Measurements from ENCODE around the gene XRCC4. TPM values are rescaled to one million over a fixed set of nuclear protein-coding genes. Genes with fewer than 3 reads are reported as not detected.

XRCC4 gene
- polyA plus RNA-seq, 1 of the 3 experiments (the other 2 are of a cell fraction) = 1.8 TPM

DNA sequence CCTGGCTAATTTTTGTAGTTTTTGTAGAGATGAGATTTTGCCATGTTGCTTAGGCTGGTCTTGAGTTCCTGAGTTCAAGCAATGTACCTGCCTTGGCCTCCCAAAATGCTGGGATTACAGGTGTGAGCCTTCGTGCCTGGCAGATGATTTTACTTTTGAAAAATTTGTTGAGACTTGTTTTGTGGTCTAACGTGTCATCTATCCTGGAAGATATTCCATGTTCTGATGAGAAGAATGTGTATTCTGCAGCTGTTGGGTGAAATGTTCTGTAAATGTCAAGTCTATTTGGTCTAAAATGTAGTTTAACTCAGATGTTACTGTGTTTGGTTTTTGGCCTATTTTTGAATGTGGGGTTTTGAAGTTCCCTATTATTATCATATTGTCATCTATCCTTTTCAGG is 145.6 kb downstream of the XRCC4 start:
- Histone ChIP-seq H3K9me3 (no peaks in the 10 kb centered on the region), H3K36me3 (replicated peaks in 1 of 2; ENCODE audit: control insufficient read depth in 1 of 2, insufficient read depth in 2 of 2, low read length in 1 of 2) (no peaks in the 10 kb centered on the region), H2AFZ (ENCODE audit: low read depth) (no peak overlapping the region), H3K9ac (no peak overlapping the region), H3F3A (replicated peaks; ENCODE audit: insufficient read depth) (no peaks in the 10 kb centered on the region), H3K9me2 (no peaks in the 10 kb centered on the region), H4K20me1 (ENCODE audit: insufficient read depth) (no peaks in the 10 kb centered on the region), H3K27ac (ENCODE audit: low read depth in 2 of 2, low read length in 1 of 2) (no peak overlapping the region), H3K4me1 (ENCODE audit: control insufficient read depth in 1 of 2, insufficient read depth in 2 of 2, low read depth in 1 of 2, low read length in 1 of 2) (peaks cover 0 to 10% of the 10 kb centered on the region in 2 experiments; a peak in 2 of 4 replicates), H3K79me2 (ENCODE audit: insufficient read depth) (no peaks in the 10 kb centered on the region; the same call in 1 of the 2 replicates), H3K27me3 (ENCODE audit: insufficient read depth) (no peaks in the 10 kb centered on the region), H3K4me3 (ENCODE audit: low read depth in 2 of 2, low read length in 1 of 2) (no peak overlapping the region), H3K4me2 (no peak overlapping the region)
- DNase-seq = no peak
- 97% methylated on average over 2 of the region's 2 CpGs for whole genome bisulfite sequencing (ENCODE audit: low lambda C conversion rate)
- ChIA-PET CTCF (no interaction called here), POLR2A (no interaction called here)
- TF ChIP-seq TCF12 (IDR thresholded peaks at IDR 0.05) = no peak
- TF ChIP-seq, protein P1, sequence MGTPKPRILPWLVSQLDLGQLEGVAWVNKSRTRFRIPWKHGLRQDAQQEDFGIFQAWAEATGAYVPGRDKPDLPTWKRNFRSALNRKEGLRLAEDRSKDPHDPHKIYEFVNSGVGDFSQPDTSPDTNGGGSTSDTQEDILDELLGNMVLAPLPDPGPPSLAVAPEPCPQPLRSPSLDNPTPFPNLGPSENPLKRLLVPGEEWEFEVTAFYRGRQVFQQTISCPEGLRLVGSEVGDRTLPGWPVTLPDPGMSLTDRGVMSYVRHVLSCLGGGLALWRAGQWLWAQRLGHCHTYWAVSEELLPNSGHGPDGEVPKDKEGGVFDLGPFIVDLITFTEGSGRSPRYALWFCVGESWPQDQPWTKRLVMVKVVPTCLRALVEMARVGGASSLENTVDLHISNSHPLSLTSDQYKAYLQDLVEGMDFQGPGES (IDR thresholded peaks at IDR 0.05; ENCODE audit: low read depth, low read length) = no peak
- TF ChIP-seq TAF1 (IDR thresholded peaks at IDR 0.05; ENCODE audit: borderline replicate concordance, low read depth, low read length) = no peak
- no peak for TF ChIP-seq YY1 (IDR thresholded peaks at IDR 0.05; ENCODE audit: low read depth)
- no peak for TF ChIP-seq TEAD4 (IDR thresholded peaks at IDR 0.05; ENCODE audit: borderline replicate concordance, insufficient read depth)
- TF ChIP-seq, protein P2, sequence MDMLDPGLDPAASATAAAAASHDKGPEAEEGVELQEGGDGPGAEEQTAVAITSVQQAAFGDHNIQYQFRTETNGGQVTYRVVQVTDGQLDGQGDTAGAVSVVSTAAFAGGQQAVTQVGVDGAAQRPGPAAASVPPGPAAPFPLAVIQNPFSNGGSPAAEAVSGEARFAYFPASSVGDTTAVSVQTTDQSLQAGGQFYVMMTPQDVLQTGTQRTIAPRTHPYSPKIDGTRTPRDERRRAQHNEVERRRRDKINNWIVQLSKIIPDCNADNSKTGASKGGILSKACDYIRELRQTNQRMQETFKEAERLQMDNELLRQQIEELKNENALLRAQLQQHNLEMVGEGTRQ (IDR thresholded peaks at IDR 0.05; ENCODE audit: borderline replicate concordance, low read depth, low read length) = no peak
- TF ChIP-seq MEF2A (IDR thresholded peaks at IDR 0.05; ENCODE audit: borderline replicate concordance, low read depth) = no peak
- TF ChIP-seq, protein P3, sequence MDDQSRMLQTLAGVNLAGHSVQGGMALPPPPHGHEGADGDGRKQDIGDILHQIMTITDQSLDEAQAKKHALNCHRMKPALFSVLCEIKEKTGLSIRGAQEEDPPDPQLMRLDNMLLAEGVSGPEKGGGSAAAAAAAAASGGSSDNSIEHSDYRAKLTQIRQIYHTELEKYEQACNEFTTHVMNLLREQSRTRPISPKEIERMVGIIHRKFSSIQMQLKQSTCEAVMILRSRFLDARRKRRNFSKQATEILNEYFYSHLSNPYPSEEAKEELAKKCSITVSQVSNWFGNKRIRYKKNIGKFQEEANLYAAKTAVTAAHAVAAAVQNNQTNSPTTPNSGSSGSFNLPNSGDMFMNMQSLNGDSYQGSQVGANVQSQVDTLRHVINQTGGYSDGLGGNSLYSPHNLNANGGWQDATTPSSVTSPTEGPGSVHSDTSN (IDR thresholded peaks at IDR 0.05) = no peak
- no peak for TF ChIP-seq SMC3 (IDR thresholded peaks at IDR 0.05; ENCODE audit: low read depth, low read length)
- TF ChIP-seq NRF1 (IDR thresholded peaks at IDR 0.05; ENCODE audit: low read depth, low read length) = no peak
- no peak for TF ChIP-seq FOSL2 (IDR thresholded peaks at IDR 0.05; ENCODE audit: borderline replicate concordance, low read depth)

GRCh38 chr5:83227611-83228010 is 150.3 kb downstream of the XRCC4 start:
- no peak overlapping the region for H3K27ac ChIP-seq (ENCODE audit: low read depth in 2 of 2, low read length in 1 of 2)
- no peak for DNase-seq
- 81% methylated on average over 2 of the region's 2 CpGs for WGBS (ENCODE audit: low lambda C conversion rate)
- H3F3A ChIP-seq (replicated peaks; ENCODE audit: insufficient read depth) = no peaks in the 10 kb centered on the region
- POLR2A ChIA-PET = interaction anchor here (0.6 kb wide), 1 partner anchor 56 kb away, joined by 3 read pairs; no protein-coding TSS in a partner anchor
- H3K4me2 ChIP-seq = no peak overlapping the region
- H3K4me3 ChIP-seq (ENCODE audit: low read depth in 2 of 2, low read length in 1 of 2) = no peak overlapping the region
- H3K36me3 ChIP-seq (replicated peaks in 1 of 2; ENCODE audit: control insufficient read depth in 1 of 2, insufficient read depth in 2 of 2, low read length in 1 of 2) = no peaks in the 10 kb centered on the region
- H3K27me3 ChIP-seq (ENCODE audit: insufficient read depth) = no peaks in the 10 kb centered on the region
- TF ChIP-seq ELF1 (IDR thresholded peaks at IDR 0.05) (no peak), RAD21 (IDR thresholded peaks at IDR 0.05; ENCODE audit: low read length) (no peak), FOXM1 (IDR thresholded peaks at IDR 0.05; ENCODE audit: low read depth) (no peak)
- no peaks in the 10 kb centered on the region for H3K4me1 ChIP-seq (ENCODE audit: control insufficient read depth in 1 of 2, insufficient read depth in 2 of 2, low read depth in 1 of 2, low read length in 1 of 2)
- H3K9me2 ChIP-seq = no peaks in the 10 kb centered on the region
- H3K9me3 ChIP-seq = no peaks in the 10 kb centered on the region
- no peaks in the 10 kb centered on the region for H4K20me1 ChIP-seq (ENCODE audit: insufficient read depth)
- CTCF ChIA-PET = no interaction called here
- H3K9ac ChIP-seq = no peak overlapping the region
- H3K79me2 ChIP-seq (ENCODE audit: insufficient read depth) = no peaks in the 10 kb centered on the region; the same call in 1 of the 2 replicates
- H2AFZ ChIP-seq (ENCODE audit: low read depth) = no peak overlapping the region
